Stimulated activated naive CD8-positive, alpha-beta T cell treated with anti-CD3 and anti-CD28 coated beads, Interleukin-15, Interleukin-2, amounts not matched to agents 100 ng/mL and 50 ng/mL, for 24 hours (primary cell): ENCODE results near the gene PAX2.

ENCODE experiments used
- H3K27ac Mint-ChIP-seq: one replicate; pipeline ENCODE4 v1.8.0; 2021; ENCODE audit warnings: mild to moderate bottlenecking, mixed read lengths
- H3K27me3 Mint-ChIP-seq: one replicate; pipeline ENCODE4 v1.8.0; 2021; ENCODE audit warnings: mixed read lengths
- H3K36me3 Mint-ChIP-seq: one replicate; pipeline ENCODE4 v1.8.0; 2021; ENCODE audit warnings: low read depth, mixed read lengths
- H3K4me1 Mint-ChIP-seq: one replicate; pipeline ENCODE4 v1.8.0; 2021; ENCODE audit warnings: low read depth, mixed read lengths
- H3K4me3 Mint-ChIP-seq: one replicate; pipeline ENCODE4 v1.8.0; 2021; ENCODE audit warnings: mild to moderate bottlenecking, mixed read lengths
- H3K9me3 Mint-ChIP-seq: one replicate; pipeline ENCODE4 v1.8.0; 2021; ENCODE audit warnings: mixed read lengths

The PAX2 gene

DNA sequence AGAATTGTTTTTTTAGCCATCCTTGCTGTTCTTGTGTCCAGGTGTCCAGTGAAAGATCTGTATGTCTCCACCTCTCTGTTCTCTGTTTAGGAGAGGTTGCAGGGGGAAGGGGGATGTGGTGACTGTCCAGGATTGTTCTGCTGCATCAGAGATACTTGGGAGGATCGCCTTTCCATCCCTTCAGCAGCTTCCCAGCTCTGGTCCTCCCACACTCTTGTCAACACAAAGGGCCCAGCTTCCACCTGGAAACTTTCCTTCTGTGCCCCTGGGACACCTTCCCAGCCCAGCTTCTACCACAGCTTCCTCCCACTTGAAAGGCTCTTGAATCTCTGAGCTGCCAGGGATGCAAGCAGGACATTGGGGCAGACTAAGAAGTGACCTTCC, 85.3 kb downstream of the PAX2 start:
- no peaks in the 10 kb centered on the region for H3K36me3 Mint-ChIP-seq
- peaks cover 21% of the 10 kb centered on the region for H3K27me3 Mint-ChIP-seq
- H3K4me1 Mint-ChIP-seq: peaks cover 26% of the 10 kb centered on the region

DNA sequence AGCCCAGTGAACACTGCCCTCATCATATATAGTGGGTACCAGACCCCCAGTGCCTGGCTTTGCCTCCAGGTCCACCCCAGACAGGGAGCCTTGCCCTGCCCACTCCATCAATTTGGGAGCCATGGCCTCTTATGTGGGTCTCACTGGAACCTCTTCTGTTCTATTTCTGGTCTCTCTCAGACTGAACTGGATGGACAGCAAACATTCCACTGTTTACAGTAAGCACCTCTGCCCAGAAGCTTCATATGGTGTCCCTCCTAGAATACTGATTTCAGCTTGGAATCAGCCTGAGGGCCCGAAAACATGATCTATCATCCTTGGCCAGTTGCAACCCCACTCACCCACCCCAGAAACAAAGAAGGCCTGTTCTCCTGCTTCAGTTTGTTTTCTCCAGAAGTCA, 86.4 kb downstream of the PAX2 start:
- H3K4me1 Mint-ChIP-seq: peaks cover 26% of the 10 kb centered on the region
- H3K36me3 Mint-ChIP-seq: no peaks in the 10 kb centered on the region
- H3K4me3 Mint-ChIP-seq: no peak overlapping the region
- no peak overlapping the region for H3K27ac Mint-ChIP-seq
- no peaks in the 10 kb centered on the region for H3K9me3 Mint-ChIP-seq
- H3K27me3 Mint-ChIP-seq: peaks cover 19% of the 10 kb centered on the region

More for the DNA sequence above, 85.3 kb downstream of the PAX2 start:
- Mint-ChIP-seq H3K9me3 (no peaks in the 10 kb centered on the region), H3K4me3 (no peak overlapping the region), H3K27ac (no peak overlapping the region)

DNA sequence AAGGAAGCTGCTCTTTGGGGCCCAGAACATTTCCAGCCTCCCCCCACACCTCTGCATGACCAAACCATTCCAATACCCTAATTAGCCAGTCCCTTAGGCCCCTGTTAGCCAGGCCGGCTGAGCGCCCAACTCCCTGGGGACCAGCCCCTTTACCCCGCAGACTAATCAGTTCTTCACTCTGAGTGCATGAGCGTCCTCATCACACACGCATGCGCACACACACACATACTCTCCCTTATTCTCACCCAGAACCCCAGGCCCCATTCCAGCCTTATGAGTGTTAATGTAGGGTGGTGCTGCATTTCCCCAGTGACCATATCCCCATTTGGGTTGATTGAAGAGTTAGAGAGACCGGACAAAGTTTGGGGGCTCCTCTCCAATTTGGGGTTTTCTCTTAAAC, 90.4 kb downstream of the PAX2 start:
- no peak overlapping the region for H3K4me3 Mint-ChIP-seq
- no peaks in the 10 kb centered on the region for H3K9me3 Mint-ChIP-seq
- H3K27ac Mint-ChIP-seq: no peak overlapping the region
- peaks cover 5% of the 10 kb centered on the region for H3K27me3 Mint-ChIP-seq
- no peaks in the 10 kb centered on the region for H3K36me3 Mint-ChIP-seq
- no peaks in the 10 kb centered on the region for H3K4me1 Mint-ChIP-seq

DNA sequence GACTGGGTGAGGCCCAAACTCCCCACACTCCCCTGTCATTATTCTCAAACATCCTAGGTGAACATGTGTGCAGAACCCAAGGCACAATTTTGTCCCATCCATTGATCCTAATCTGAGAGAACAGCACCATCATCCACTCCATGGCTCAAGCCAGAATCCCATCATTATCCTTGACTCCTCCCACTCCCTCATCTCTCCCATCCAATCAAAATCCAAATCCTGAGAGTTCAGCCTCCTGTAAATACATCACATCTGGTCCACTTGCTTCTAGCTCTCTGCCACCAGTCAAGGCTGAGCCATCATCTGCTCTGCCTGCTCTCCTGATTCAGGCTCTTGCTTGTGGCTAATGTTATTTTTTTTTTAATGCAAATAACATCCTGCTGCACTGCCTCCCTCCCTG, 91.5 kb downstream of the PAX2 start:
- no peak overlapping the region for H3K4me3 Mint-ChIP-seq
- H3K4me1 Mint-ChIP-seq: no peaks in the 10 kb centered on the region
- no peaks in the 10 kb centered on the region for H3K9me3 Mint-ChIP-seq
- no peaks in the 10 kb centered on the region for H3K36me3 Mint-ChIP-seq
- peaks cover 13% of the 10 kb centered on the region for H3K27me3 Mint-ChIP-seq
- H3K27ac Mint-ChIP-seq: no peak overlapping the region

DNA sequence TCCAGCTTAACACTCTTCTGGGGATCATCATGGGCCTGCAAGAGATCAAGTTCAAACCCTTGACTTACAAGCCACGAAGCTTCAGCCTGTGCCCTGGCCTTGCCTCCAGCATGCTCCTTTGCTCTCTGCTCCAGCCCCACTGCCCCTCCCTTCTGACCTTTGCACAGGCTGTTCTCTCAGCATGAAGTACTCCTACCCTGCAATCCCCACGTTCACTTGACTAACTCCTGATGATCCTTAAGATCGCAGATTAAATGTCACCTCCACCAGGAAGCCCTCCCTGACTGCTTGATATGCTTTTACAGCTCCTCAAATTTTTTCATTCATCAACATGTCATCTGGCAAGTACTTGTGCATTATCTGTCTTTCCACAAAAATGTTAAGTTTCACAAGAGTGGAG, 91.9 kb downstream of the PAX2 start:
- Mint-ChIP-seq H3K4me1 (no peaks in the 10 kb centered on the region), H3K4me3 (no peak overlapping the region), H3K27ac (no peak overlapping the region), H3K36me3 (no peaks in the 10 kb centered on the region), H3K9me3 (no peaks in the 10 kb centered on the region), H3K27me3 (peaks cover 14% of the 10 kb centered on the region)

DNA sequence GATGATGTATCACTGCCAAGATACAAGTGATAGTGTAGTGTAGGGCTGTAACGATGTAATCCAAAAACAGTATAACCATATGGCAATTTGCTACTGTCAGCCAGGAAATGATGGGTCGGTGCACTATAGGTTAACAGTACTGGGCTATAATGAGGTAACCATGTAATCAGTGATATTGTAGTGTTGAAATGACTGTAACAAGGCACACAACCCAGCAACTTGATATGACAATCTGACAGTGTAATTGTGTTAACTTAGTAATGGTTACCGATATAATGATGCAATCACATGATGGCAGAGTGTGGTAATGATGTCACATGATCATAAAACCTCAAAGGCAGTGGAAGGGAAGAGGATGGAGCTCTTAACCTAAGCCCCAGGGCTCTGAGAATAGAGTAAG, 93.6 kb downstream of the PAX2 start:
- H3K36me3 Mint-ChIP-seq: no peaks in the 10 kb centered on the region
- H3K9me3 Mint-ChIP-seq: no peaks in the 10 kb centered on the region
- H3K4me1 Mint-ChIP-seq: no peaks in the 10 kb centered on the region
- no peak overlapping the region for H3K27ac Mint-ChIP-seq
- H3K27me3 Mint-ChIP-seq: peaks cover 20% of the 10 kb centered on the region
- no peak overlapping the region for H3K4me3 Mint-ChIP-seq

DNA sequence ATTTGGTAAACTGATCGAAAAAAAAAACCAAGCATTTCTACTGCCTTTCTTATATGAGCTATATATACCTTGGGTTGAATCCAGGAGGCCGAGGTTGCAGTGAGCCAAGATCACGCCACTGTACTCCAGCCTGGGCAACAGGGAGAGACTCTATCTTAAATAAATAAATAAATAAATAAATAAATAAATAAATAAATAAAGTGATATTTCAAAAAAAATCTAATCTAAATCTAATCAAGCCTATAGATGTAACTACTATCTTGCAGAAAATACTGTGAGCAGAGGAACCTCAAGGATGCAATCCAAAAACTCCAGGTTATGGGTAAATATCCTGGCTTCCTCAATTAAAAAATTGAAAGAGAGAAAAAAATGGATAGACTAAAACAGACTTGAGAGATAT, 96.1 kb downstream of the PAX2 start:
- no peaks in the 10 kb centered on the region for H3K36me3 Mint-ChIP-seq
- no peak overlapping the region for H3K27ac Mint-ChIP-seq
- no peak overlapping the region for H3K4me3 Mint-ChIP-seq
- no peaks in the 10 kb centered on the region for H3K9me3 Mint-ChIP-seq
- peaks cover 23% of the 10 kb centered on the region for H3K27me3 Mint-ChIP-seq
- H3K4me1 Mint-ChIP-seq: no peaks in the 10 kb centered on the region

DNA sequence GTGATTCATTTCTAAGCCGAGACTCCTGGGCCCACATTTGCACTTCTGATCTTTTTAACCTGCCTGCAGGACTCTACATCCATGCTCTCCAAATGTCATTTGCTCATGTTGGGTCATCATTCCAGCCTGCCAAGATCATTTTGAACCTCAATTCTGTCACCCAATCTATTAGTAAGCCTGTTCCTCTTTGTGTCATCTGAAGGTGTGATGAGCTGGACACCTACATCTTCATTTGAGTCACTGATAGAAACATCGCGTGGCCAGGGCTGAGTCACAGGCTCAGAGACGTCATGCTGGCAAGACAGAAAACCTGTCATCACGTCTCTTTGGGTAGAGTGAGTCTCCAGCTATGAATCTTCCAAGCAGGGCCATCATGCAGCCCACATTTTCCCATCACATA, 102.1 kb downstream of the PAX2 start:
- peaks cover 24% of the 10 kb centered on the region for H3K4me1 Mint-ChIP-seq
- H3K9me3 Mint-ChIP-seq: no peaks in the 10 kb centered on the region
- peak overlapping the region; percentile 15 for H3K4me3 Mint-ChIP-seq
- H3K27me3 Mint-ChIP-seq: peaks cover 53% of the 10 kb centered on the region
- no peaks in the 10 kb centered on the region for H3K36me3 Mint-ChIP-seq
- H3K27ac Mint-ChIP-seq: peak overlapping the region; percentile 56

DNA sequence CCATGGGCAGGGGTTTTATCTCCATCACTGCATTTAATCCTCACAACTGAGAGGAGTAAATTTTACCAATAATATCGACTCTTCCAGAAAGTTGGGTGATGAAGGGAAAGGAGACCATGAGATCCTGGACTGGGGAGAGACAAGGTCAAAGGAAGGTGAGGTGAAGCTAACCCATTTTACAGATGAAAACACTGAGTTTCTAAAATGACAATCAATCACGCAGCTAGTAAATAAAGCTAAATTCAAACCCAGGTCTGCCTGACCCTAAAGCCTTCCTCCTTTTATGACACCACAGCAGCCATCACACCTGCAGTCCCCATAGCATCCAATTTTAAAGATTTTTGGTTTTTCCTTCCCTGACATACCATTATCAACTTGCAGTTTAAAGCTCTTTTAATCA, 103.4 kb downstream of the PAX2 start:
- no peaks in the 10 kb centered on the region for H3K36me3 Mint-ChIP-seq

DNA sequence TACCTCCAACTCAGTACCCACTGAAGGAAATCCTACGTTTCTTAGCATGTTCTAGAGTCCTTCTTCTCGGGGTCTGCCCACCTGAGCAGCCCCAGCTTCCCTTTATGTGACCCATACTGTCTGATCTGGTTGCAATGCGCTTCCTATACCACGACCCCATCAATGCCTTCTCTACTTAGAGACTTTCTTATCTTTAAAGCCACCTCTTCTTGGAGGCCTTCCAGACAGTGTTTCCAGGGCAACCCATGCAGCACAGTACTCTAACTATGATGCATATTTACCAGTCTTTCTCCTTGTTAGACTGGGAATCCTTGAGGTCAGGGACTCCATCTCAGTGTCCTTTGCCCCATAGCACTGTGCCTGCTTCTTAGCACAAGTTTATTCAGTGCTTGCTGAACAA, 112.9 kb downstream of the PAX2 start:
- H3K27me3 Mint-ChIP-seq: peaks cover 57% of the 10 kb centered on the region
- H3K9me3 Mint-ChIP-seq: no peaks in the 10 kb centered on the region
- H3K36me3 Mint-ChIP-seq: no peaks in the 10 kb centered on the region
- H3K4me1 Mint-ChIP-seq: no peaks in the 10 kb centered on the region
- no peak overlapping the region for H3K27ac Mint-ChIP-seq
- no peak overlapping the region for H3K4me3 Mint-ChIP-seq

More for the DNA sequence above, 103.4 kb downstream of the PAX2 start:
- Mint-ChIP-seq H3K27ac (peak overlapping the region; percentile 40), H3K27me3 (peaks cover 55% of the 10 kb centered on the region), H3K9me3 (no peaks in the 10 kb centered on the region), H3K4me1 (peaks cover 24% of the 10 kb centered on the region), H3K4me3 (no peak overlapping the region)

DNA sequence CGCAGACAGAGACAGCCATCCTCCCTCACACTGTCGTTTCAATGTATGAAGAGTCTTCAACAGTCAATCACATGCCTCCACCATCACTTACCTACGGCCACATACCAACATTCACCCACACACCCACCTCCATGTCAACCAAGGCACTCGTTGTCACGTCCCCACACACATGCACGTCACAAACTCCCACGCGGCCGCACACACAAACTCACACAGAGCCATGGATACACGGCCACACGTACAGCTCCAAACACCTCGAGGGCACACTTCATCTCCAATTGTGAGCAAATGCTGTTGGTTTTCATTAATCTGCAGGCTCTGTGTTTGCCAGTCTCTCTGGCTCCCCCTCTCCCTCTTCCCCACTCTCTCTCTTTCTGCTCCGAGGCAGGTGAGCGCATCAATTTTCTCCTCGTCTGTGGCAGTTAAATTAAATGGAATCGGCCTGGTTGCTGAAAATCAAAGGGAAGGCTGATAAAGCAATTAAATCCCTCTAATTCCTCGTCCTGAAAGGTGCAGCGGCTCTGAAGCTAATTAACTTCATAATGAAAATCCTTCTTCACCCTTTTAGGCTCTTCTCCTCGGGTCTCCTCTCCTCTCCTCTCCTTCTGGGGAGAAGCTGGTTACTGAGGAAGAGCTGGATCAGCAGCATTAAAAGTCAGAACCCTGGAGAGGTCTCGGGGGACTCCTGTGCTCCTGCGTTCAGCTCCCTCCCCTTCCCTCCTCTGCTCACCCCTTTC, 113.5 kb downstream of the PAX2 start:
- no peak overlapping the region for H3K27ac Mint-ChIP-seq

DNA sequence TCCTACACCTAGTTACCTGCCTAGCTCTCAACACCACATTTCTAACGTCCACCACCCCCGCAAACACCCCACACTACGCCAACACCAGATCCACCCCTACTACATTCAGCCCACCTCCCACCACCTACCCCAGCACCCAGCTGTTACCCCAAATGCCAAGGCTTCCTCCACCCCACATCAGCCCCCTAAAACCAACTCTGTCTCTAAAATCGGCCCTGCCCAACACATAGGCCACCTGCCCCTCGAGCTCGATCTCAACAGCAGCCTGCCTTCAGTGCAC, 114.0 kb downstream of the PAX2 start:
- peaks cover 63% of the 10 kb centered on the region for H3K27me3 Mint-ChIP-seq
- H3K27ac Mint-ChIP-seq: no peak overlapping the region

More for the DNA sequence above, 113.5 kb downstream of the PAX2 start:
- H3K4me1 Mint-ChIP-seq: no peaks in the 10 kb centered on the region
- peaks cover 61% of the 10 kb centered on the region for H3K27me3 Mint-ChIP-seq
- no peaks in the 10 kb centered on the region for H3K9me3 Mint-ChIP-seq
- no peaks in the 10 kb centered on the region for H3K36me3 Mint-ChIP-seq
- no peak overlapping the region for H3K4me3 Mint-ChIP-seq

DNA sequence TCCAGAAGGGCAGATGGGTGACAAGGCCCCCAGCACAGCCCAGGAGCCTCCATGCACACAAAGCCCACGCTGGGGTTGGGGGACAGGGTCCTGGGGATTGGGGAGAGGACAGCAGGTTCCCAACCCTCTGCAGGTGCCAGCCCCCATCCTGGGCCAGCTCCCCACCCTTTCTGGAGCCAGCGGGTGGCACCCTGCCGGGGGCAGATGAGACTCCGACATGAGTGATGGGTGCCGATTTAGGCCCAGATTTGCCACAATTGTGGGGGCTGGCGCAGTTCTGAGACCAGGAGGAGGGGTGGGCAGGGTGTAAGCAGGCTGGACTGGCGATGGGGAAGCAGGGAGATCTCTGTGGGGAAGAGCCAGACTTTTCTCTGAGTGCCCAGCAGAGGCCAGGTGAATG, 118.1 kb downstream of the PAX2 start:
- H3K27me3 Mint-ChIP-seq: peaks cover 51% of the 10 kb centered on the region
- no peak overlapping the region for H3K27ac Mint-ChIP-seq
- H3K9me3 Mint-ChIP-seq: no peaks in the 10 kb centered on the region
- H3K36me3 Mint-ChIP-seq: no peaks in the 10 kb centered on the region
- no peak overlapping the region for H3K4me3 Mint-ChIP-seq
- H3K4me1 Mint-ChIP-seq: no peaks in the 10 kb centered on the region

More for the DNA sequence above, 114.0 kb downstream of the PAX2 start:
- Mint-ChIP-seq H3K36me3 (no peaks in the 10 kb centered on the region), H3K4me1 (no peaks in the 10 kb centered on the region), H3K4me3 (no peak overlapping the region), H3K9me3 (no peaks in the 10 kb centered on the region)

DNA sequence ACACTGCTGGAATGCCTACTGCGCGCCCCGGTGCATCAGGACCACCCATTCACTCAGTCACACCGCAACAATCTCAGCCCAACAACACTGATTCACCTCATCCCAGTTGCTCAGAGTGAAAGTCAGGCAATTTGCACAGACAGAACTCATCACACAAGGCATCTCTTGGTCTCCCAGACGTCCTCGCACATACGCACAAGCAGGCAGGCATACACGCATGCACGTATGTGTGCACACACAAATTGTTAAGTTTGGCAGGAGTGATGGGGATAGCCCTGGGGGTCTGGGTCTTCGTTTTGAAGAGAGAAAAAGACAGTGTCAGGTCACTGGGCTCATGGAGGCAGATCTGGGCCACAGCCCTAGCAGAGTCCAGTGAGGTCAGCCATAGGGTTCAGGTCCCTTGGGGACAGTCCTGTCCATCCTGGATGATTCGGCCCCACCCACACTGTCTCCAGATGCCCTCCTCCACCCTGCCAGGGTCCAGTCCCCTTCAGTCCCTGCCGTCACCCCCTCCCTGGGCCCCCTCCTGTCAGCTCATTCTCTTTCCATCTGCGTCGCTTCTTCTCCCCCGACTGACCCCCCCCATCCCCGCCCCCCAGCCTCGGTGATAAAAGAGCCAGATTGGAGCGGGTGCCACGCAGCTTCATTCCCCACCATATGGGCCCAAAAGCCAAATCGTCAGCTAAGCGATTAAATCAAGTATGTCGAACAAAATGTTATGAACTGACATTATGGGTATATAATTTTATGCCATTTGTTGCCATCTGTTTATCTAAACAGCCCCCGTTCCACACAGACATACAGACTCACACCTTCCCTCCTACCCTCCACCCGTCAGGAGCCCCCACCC, 118.9 kb downstream of the PAX2 start:
- Mint-ChIP-seq H3K4me3 (no peak overlapping the region), H3K9me3 (no peaks in the 10 kb centered on the region), H3K27ac (no peak overlapping the region), H3K27me3 (peaks cover 42% of the 10 kb centered on the region), H3K36me3 (no peaks in the 10 kb centered on the region), H3K4me1 (no peaks in the 10 kb centered on the region)

DNA sequence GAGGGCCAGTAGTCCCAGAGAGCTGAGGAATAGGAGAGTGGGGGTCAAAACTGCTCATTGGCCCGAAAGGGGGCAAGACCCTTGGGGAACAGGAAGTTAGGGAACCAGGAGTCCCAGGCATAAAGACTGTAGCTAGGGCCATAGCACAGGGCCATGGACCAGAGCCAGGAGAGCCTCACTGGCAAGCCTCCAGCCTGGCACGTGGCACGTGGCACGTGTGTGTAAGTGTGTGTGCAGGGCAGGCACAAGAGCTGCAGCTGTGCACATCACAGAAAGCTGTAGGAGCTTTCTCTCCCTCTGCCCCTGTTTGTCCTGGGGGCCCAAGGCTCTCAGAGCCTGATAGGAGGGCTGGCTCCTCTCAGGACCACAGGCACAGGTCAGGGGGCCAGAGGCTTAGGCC, 119.6 kb downstream of the PAX2 start:
- H3K36me3 Mint-ChIP-seq: no peaks in the 10 kb centered on the region
- no peaks in the 10 kb centered on the region for H3K9me3 Mint-ChIP-seq
- H3K27ac Mint-ChIP-seq: no peak overlapping the region
- H3K4me1 Mint-ChIP-seq: no peaks in the 10 kb centered on the region
- H3K27me3 Mint-ChIP-seq: peaks cover 37% of the 10 kb centered on the region
- no peak overlapping the region for H3K4me3 Mint-ChIP-seq

DNA sequence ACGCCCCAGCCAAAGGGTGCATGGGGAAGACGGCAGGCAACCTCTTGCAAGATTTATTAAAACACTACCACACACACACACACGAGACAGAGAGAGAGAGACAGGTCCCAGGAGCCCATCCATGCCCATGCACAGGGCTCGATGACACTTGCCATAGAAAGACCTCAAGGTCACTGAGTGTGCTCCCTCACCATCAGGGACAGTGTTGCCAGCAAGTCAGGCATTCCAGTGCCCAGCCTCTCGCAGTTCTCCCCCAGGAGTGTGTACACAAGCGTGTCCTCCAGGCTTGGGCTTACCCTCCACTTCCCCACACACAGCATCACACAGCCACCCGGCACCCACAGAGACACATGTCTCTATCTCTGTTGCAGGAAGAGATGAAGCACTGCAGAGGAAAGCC, 120.6 kb downstream of the PAX2 start:
- Mint-ChIP-seq H3K9me3 (no peaks in the 10 kb centered on the region), H3K4me3 (no peak overlapping the region), H3K4me1 (no peaks in the 10 kb centered on the region), H3K27me3 (peaks cover 37% of the 10 kb centered on the region), H3K36me3 (no peaks in the 10 kb centered on the region), H3K27ac (no peak overlapping the region)
